ENCODE measurements around the gene FAM200C. TPM values are rescaled to one million over a fixed set of nuclear protein-coding genes. Genes with fewer than 3 reads are reported as not detected.

The FAM200C gene
- total and polyA plus RNA-seq, 9 of the 15 experiments (the other 6 are each of a cell fraction or from before 2014, with no cell fraction given), result 1.3 to 7.0 (median 1.8) TPM

DNA sequence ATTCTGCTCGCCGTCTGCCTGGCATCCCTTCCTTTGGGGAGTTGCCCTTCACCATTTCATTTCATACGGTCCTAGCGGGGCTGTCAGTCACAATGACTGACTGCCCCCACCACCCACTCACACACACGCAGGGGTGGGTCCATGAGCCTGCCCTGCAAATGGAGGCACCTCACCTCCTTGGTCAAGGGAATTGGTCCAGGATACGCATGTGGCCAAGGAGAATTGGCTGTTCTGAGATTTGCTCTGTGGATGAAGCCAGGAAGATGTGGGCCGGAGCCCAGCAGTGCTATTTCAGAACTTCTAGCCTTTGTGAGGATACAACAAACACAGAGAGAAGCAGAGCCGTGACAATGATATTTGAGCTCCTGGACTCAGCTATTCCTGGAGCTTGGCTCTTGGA is 46.5 kb downstream of the FAM200C start:
- in situ Hi-C loops (cut with MboI), result no loop called here
- ATAC-seq, result peak; percentile 63
- TF ChIP-seq, protein P1, sequence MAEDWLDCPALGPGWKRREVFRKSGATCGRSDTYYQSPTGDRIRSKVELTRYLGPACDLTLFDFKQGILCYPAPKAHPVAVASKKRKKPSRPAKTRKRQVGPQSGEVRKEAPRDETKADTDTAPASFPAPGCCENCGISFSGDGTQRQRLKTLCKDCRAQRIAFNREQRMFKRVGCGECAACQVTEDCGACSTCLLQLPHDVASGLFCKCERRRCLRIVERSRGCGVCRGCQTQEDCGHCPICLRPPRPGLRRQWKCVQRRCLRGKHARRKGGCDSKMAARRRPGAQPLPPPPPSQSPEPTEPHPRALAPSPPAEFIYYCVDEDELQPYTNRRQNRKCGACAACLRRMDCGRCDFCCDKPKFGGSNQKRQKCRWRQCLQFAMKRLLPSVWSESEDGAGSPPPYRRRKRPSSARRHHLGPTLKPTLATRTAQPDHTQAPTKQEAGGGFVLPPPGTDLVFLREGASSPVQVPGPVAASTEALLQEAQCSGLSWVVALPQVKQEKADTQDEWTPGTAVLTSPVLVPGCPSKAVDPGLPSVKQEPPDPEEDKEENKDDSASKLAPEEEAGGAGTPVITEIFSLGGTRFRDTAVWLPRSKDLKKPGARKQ (CRISPR knock-in tag; IDR thresholded peaks at IDR 0.05), result no peak
- TF ChIP-seq MED1 (CRISPR knock-in tag; IDR thresholded peaks at IDR 0.05; ENCODE audit: borderline replicate concordance) (no peak), HDGF (IDR thresholded peaks at IDR 0.05) (no peak), ZNF445 (CRISPR knock-in tag; IDR thresholded peaks at IDR 0.05; ENCODE audit: low read depth) (no peak), NFIX (CRISPR knock-in tag; IDR thresholded peaks at IDR 0.05; ENCODE audit: low read depth) (no peak), TFAM (CRISPR knock-in tag; conservative IDR thresholded peaks at IDR 0.05) (no peak), NR2C1 (IDR thresholded peaks at IDR 0.05) (no peak), NR2C1 (tag; IDR thresholded peaks at IDR 0.05) (no peak), ZBTB8A (IDR thresholded peaks at IDR 0.05; ENCODE audit: partially characterized antibody) (no peak), NCOA4 (IDR thresholded peaks at IDR 0.05; ENCODE audit: partially characterized antibody) (no peak), SOX6 (IDR thresholded peaks at IDR 0.05) (no peak), MXI1 (IDR thresholded peaks at IDR 0.05; ENCODE audit: low read depth, low read length) (no peak), TBL1XR1 (IDR thresholded peaks at IDR 0.05; ENCODE audit: low read length in 2 of 2) (no peak), SP2 (IDR thresholded peaks at IDR 0.05; ENCODE audit: extremely low read depth, low read depth, low read length, poor library complexity, severe bottlenecking) (peak; percentile 11), EGR1 (conservative IDR thresholded peaks at IDR 0.05) (0 out of 2 replicates have a peak, but pooled peaks have one; percentile 6)
- TF ChIP-seq, protein P2, sequence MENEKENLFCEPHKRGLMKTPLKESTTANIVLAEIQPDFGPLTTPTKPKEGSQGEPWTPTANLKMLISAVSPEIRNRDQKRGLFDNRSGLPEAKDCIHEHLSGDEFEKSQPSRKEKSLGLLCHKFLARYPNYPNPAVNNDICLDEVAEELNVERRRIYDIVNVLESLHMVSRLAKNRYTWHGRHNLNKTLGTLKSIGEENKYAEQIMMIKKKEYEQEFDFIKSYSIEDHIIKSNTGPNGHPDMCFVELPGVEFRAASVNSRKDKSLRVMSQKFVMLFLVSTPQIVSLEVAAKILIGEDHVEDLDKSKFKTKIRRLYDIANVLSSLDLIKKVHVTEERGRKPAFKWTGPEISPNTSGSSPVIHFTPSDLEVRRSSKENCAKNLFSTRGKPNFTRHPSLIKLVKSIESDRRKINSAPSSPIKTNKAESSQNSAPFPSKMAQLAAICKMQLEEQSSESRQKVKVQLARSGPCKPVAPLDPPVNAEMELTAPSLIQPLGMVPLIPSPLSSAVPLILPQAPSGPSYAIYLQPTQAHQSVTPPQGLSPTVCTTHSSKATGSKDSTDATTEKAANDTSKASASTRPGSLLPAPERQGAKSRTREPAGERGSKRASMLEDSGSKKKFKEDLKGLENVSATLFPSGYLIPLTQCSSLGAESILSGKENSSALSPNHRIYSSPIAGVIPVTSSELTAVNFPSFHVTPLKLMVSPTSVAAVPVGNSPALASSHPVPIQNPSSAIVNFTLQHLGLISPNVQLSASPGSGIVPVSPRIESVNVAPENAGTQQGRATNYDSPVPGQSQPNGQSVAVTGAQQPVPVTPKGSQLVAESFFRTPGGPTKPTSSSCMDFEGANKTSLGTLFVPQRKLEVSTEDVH (IDR thresholded peaks at IDR 0.05; ENCODE audit: low read depth, partially characterized antibody), result no peak
- TF ChIP-seq, protein P3, sequence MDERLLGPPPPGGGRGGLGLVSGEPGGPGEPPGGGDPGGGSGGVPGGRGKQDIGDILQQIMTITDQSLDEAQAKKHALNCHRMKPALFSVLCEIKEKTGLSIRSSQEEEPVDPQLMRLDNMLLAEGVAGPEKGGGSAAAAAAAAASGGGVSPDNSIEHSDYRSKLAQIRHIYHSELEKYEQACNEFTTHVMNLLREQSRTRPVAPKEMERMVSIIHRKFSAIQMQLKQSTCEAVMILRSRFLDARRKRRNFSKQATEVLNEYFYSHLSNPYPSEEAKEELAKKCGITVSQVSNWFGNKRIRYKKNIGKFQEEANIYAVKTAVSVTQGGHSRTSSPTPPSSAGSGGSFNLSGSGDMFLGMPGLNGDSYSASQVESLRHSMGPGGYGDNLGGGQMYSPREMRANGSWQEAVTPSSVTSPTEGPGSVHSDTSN (CRISPR knock-in tag; IDR thresholded peaks at IDR 0.05; ENCODE audit: low read depth), result peak; percentile 61; the same call in 1 of the 2 replicates
- TF ChIP-seq, protein P3 (tag; conservative IDR thresholded peaks at IDR 0.05; ENCODE audit: low read depth), result peak; percentile 94

More for the DNA sequence above, 46.5 kb downstream of the FAM200C start:
- H3K36me3 ChIP-seq (ENCODE audit: control insufficient read depth, insufficient read depth, low read length), result no peaks in the 10 kb centered on the region
- no peak overlapping the region for H3K4me3 ChIP-seq
- H3K9ac ChIP-seq (ENCODE audit: insufficient read depth in 1 of 2, low read depth in 2 of 2, low read length in 2 of 2), result no peak overlapping the region
- no peak overlapping the region for H3K4me2 ChIP-seq (ENCODE audit: insufficient read depth, low read length)
- ChIA-PET CTCF (ENCODE audit: low intra/inter-chr PET ratio) (no interaction called here), POLR2A (no interaction called here)
- no peak for FAIRE-seq
- no peak overlapping the region for H2AFZ ChIP-seq (ENCODE audit: low read depth, low read length)
- H3K4me1 ChIP-seq (replicated peaks in 1 of 2; ENCODE audit: control insufficient read depth in 2 of 2, insufficient read depth in 2 of 2, low read length in 2 of 2), result peaks cover 0 to 5% of the 10 kb centered on the region in 2 experiments; a peak in 3 of 5 replicates
- no TSS peak for BruUV-seq (replicated peaks)
- no peaks in the 10 kb centered on the region for H3K9me3 ChIP-seq (replicated peaks; ENCODE audit: control insufficient read depth, insufficient read depth, low read depth, low read length)
- DNase-seq (ENCODE audit: extremely low read depth in 1 of 4, low spot score in 3 of 4), result peak in 3 of 4 experiments; percentile 26 to 33 (median 27)
- 11% methylated on average over 7 of the region's 8 CpGs for WGBS (ENCODE audit: insufficient coverage, low coverage, missing lambda C conversion rate)
- intact Hi-C loops (cut with micrococcal nuclease), result no loop called here
- H3K9me1 ChIP-seq (ENCODE audit: control insufficient read depth, insufficient read depth, low read length), result no peaks in the 10 kb centered on the region
- H4K20me1 ChIP-seq (replicated peaks; ENCODE audit: control insufficient read depth, insufficient read depth, low read length), result no peaks in the 10 kb centered on the region; the same call in 1 of the 2 replicates
- H3K79me2 ChIP-seq (ENCODE audit: control insufficient read depth, insufficient read depth, low read length), result no peaks in the 10 kb centered on the region
- H3K27ac ChIP-seq (ENCODE audit: extremely low read depth, low read depth, low read length), result no peak overlapping the region
- H3K27me3 ChIP-seq (ENCODE audit: control insufficient read depth in 2 of 2, insufficient read depth in 2 of 2, low read length in 2 of 2), result peaks cover 0 to 50% of the 10 kb centered on the region in 2 experiments; a peak in 4 of 5 replicates

Data from K562 (cell line).